Gastrocnemius medialis (tissue), 4 donors: ENCODE results near the gene DOCK4. TPM values are rescaled to one million over a fixed set of nuclear protein-coding genes. Genes with fewer than 3 reads are reported as not detected.

Source experiments
- ATAC-seq, 2 donors: fragments of 150-250 bp; one replicate each; pipeline ENCODE4 v1.9.1; 2016
- DNase-seq, 2 donors: peaks; one replicate each; pipeline ENCODE4 v3.0.0-alpha.2; 2019
- H3K27ac ChIP-seq, 4 donors: fragments of 200-600 bp; sonication (generic); 1 replicate in 1 of 4; 2 replicates in 3 of 4; pipeline ENCODE4 v1.5.1; 2016 to 2018; ENCODE audit warnings: mild to moderate bottlenecking in 2 of 4, moderate library complexity in 1 of 4
- H3K27me3 ChIP-seq, 3 donors: fragments of 200-600 bp; sonication (generic) in 2 of 3; 1 replicate in 1 of 3; 2 replicates in 2 of 3; pipeline versions ENCODE4 v1.5.1 to v1.6.0; 2016 to 2019; ENCODE audit warnings: mild to moderate bottlenecking in 1 of 3, moderate library complexity in 1 of 3
- H3K36me3 ChIP-seq, 2 donors: fragments of 200-600 bp; sonication (generic) in 1 of 2; one replicate each; pipeline ENCODE4 v1.5.1; 2017 to 2018
- H3K4me1 ChIP-seq, 2 donors: fragments of 200-600 bp; sonication (generic) in 1 of 2; one replicate each; pipeline ENCODE4 v1.5.1; 2016 to 2017; ENCODE audit warnings: mild to moderate bottlenecking in 2 of 2
- H3K4me3 ChIP-seq, 4 donors: fragments of 200-600 bp; sonication (generic) in 3 of 4; 1 replicate in 1 of 4; 2 replicates in 3 of 4; pipeline ENCODE4 v1.5.1; 2016 to 2019; ENCODE audit warnings: mild to moderate bottlenecking in 2 of 4
- H3K9me3 ChIP-seq, 3 donors: fragments of 200-600 bp; sonication (generic) in 2 of 3; 1 replicate in 1 of 3; 2 replicates in 2 of 3; pipeline ENCODE4 v1.5.1; 2016 to 2019
- POLR2A ChIP-seq, 2 donors: fragments of 450-650 bp; IDR thresholded peaks; one replicate each; pipeline ENCODE4 v1.6.1; 2017; ENCODE audit warnings: antibody characterized with exemption in 2 of 2, mild to moderate bottlenecking in 2 of 2, moderate library complexity in 2 of 2
- in situ Hi-C, 4 donors: fragments of 200-750 bp; cut with MboI; loops; one replicate each; pipeline versions ENCODE4 v1.15.0 to v1.8.0; 2017; ENCODE audit warnings: low sequenced_read_pairs in 4 of 4
- intact Hi-C: fragments of 100-400 bp; cut with DNase I; formaldehyde crosslinking; loops from one replicate; pipeline ENCODE4 v1.15.1; 2023; ENCODE audit warnings: low total_unique reads
- total RNA-seq, 4 donors: library from RNA; depleted of rRNA; stranded (reverse); fragments of >200 nt; gene quantifications; one replicate each; pipeline versions ENCODE4 v1.1.0 to v1.2.3, GENCODE V29; 2016
- TF ChIP-seq, protein P1 (sequence below), 5 experiments: fragments of 450-650 bp in 3 of 5; fragments of 200-600 bp in 2 of 5; sonication (generic) in 2 of 5; IDR thresholded peaks in 4 of 5; conservative IDR thresholded peaks in 1 of 5; 1 replicate in 4 of 5; 2 replicates in 1 of 5; pipeline ENCODE4 v1.5.1; 2016 to 2019; ENCODE audit warnings: antibody characterized with exemption in 5 of 5, mild to moderate bottlenecking in 3 of 5, moderate library complexity in 3 of 5

DOCK4 gene
- total RNA-seq, 4 donors from 2014 or later, result 8.7 to 12.0 (median 10.2) TPM

DNA sequence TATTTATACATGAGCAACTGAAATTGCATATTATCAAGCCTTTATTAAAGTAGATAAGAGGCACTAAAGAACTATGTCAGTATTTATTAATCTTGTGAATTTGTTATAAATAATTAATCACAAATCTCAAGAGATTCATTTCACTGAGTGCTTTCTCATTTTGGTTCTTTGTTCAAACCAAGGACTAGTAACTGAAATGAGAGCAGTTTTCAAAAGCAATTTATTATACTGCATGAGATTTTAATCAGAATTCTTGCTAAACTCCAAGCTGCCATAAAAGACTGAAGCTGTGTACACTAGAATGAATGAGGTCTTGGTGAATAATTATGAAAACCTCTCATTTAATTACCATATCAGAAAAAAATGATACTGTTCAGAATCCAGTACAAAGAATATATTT is 419.1 kb downstream of the DOCK4 start:
- Histone ChIP-seq H3K4me3 (no peak overlapping the region), H3K4me1 (peaks cover 10 to 14% of the 10 kb centered on the region in 2 donors), H3K27ac (no peak overlapping the region), H3K27me3 (no peaks in the 10 kb centered on the region), H3K36me3 (no peaks in the 10 kb centered on the region), H3K9me3 (no peaks in the 10 kb centered on the region)
- no peak for TF ChIP-seq POLR2A (IDR thresholded peaks at IDR 0.05)
- TF ChIP-seq, protein P1, sequence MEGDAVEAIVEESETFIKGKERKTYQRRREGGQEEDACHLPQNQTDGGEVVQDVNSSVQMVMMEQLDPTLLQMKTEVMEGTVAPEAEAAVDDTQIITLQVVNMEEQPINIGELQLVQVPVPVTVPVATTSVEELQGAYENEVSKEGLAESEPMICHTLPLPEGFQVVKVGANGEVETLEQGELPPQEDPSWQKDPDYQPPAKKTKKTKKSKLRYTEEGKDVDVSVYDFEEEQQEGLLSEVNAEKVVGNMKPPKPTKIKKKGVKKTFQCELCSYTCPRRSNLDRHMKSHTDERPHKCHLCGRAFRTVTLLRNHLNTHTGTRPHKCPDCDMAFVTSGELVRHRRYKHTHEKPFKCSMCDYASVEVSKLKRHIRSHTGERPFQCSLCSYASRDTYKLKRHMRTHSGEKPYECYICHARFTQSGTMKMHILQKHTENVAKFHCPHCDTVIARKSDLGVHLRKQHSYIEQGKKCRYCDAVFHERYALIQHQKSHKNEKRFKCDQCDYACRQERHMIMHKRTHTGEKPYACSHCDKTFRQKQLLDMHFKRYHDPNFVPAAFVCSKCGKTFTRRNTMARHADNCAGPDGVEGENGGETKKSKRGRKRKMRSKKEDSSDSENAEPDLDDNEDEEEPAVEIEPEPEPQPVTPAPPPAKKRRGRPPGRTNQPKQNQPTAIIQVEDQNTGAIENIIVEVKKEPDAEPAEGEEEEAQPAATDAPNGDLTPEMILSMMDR (IDR thresholded peaks at IDR 0.05 in 4 of 5, conservative IDR thresholded peaks at IDR 0.05 in 1 of 5), result no peak
- intact Hi-C loops, result no loop called here
- ATAC-seq (no peak), DNase-seq (no peak)
- in situ Hi-C loops, result no loop called here

DNA sequence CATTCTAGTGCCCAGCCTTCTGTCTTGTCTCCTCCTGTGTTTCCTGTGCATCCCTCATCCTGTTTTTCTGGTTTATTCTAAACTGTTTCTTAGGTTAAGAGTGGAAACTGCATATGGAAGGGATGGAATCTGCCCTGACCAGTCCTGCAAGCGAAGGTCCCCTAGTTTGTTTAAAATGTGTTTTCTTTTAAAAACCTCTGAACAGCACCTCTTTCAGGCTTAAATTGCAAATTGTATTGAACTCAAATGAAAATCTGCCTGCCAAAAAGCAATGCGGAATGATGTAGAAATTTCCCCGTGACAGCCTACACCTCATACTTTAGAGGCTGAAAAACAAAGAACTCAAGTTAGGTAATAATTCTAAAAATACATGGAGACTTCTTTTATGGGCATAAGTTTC is 421.1 kb downstream of the DOCK4 start:
- H3K9me3 ChIP-seq, result no peaks in the 10 kb centered on the region
- in situ Hi-C loops, result no loop called here
- ATAC-seq, result no peak
- H3K27me3 ChIP-seq, result no peaks in the 10 kb centered on the region
- intact Hi-C loops, result no loop called here
- H3K27ac ChIP-seq, result no peak overlapping the region
- H3K4me1 ChIP-seq, result peaks cover 10 to 14% of the 10 kb centered on the region in 2 donors
- TF ChIP-seq, protein P1 (IDR thresholded peaks at IDR 0.05 in 4 of 5, conservative IDR thresholded peaks at IDR 0.05 in 1 of 5), result no peak
- no peak for TF ChIP-seq POLR2A (IDR thresholded peaks at IDR 0.05)
- H3K36me3 ChIP-seq, result no peaks in the 10 kb centered on the region
- no peak overlapping the region for H3K4me3 ChIP-seq
- DNase-seq, result no peak

DNA sequence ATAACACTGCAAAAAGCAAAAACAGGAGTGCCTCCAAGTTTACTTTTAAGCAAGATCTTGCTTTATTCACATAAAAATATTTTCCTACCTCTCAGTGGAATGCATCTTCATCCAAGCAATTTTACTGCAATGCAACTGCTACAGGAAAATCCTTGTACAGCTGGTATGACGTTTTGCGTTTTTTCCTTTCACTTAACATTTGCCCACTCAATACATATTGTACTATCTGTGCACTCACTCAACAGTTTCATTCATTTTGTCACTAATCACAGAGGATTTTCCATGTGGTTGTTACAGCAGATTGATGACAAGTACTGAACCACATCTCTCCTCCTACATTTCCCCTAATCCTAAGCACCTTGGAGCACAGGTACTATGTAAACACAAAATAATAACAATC is 421.9 kb downstream of the DOCK4 start:
- in situ Hi-C loops, result no loop called here
- no peak for DNase-seq
- H3K4me1 ChIP-seq, result peaks cover 8 to 14% of the 10 kb centered on the region in 2 donors
- H3K4me3 ChIP-seq, result no peak overlapping the region
- H3K27me3 ChIP-seq, result no peaks in the 10 kb centered on the region
- H3K36me3 ChIP-seq, result peaks cover 0 to 5% of the 10 kb centered on the region in 2 donors
- no peak for ATAC-seq
- TF ChIP-seq POLR2A (IDR thresholded peaks at IDR 0.05), result no peak
- TF ChIP-seq, protein P1 (IDR thresholded peaks at IDR 0.05 in 4 of 5, conservative IDR thresholded peaks at IDR 0.05 in 1 of 5), result no peak
- intact Hi-C loops, result no loop called here
- H3K9me3 ChIP-seq, result no peaks in the 10 kb centered on the region
- H3K27ac ChIP-seq, result no peak overlapping the region

DNA sequence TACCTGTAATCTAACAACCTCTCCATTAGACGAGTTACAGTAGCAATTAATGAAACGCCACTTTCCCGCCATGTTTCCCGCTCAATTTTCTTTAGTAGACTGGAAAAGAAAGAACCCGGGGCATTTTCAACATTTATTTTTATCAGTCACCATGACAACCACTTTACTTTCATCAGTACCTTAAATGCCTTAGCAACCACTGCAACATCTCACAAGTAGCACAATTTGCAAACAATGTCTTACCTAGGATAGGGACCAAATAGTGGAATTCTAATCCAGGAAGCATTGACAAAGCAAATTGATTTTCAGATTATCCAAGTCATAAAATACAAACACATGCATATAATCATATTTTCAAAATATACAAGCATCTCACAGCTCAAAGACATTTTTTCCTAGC is 422.3 kb downstream of the DOCK4 start:
- H3K27ac ChIP-seq, result no peak overlapping the region
- no peak overlapping the region for H3K4me3 ChIP-seq
- H3K27me3 ChIP-seq, result no peaks in the 10 kb centered on the region
- intact Hi-C loops (no loop called here), in situ Hi-C loops (no loop called here)
- DNase-seq (no peak), ATAC-seq (no peak)
- no peak for TF ChIP-seq POLR2A (IDR thresholded peaks at IDR 0.05)
- TF ChIP-seq, protein P1 (IDR thresholded peaks at IDR 0.05 in 4 of 5, conservative IDR thresholded peaks at IDR 0.05 in 1 of 5), result no peak
- peaks cover 0 to 5% of the 10 kb centered on the region in 2 donors for H3K36me3 ChIP-seq
- H3K9me3 ChIP-seq, result no peaks in the 10 kb centered on the region
- H3K4me1 ChIP-seq, result peaks cover 4 to 9% of the 10 kb centered on the region in 2 donors

DNA sequence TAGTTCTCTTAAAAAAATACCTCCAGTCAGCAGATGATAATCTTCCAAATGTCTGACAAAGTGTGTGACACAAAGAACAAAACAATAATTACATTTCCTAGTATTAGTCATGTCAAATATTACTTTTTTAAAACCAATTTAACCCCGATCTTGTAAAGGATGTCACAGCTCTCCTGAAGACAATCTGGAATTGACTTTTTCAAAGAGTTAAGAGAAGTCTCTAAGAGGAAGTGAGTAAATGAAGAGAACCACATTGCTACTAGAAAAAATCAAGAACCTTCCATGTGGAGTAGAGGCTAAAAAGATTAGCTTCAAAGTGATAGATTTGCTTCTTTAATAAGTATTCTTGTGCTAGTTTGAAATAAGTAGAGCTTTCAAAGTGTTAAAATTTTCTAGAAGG is 425.7 kb downstream of the DOCK4 start:
- Histone ChIP-seq H3K27me3 (no peaks in the 10 kb centered on the region), H3K27ac (no peak overlapping the region), H3K9me3 (no peaks in the 10 kb centered on the region), H3K36me3 (peaks cover 0 to 25% of the 10 kb centered on the region in 2 donors), H3K4me3 (no peak overlapping the region), H3K4me1 (no peaks in the 10 kb centered on the region)
- in situ Hi-C loops, result no loop called here
- no peak for ATAC-seq
- TF ChIP-seq, protein P1 (IDR thresholded peaks at IDR 0.05 in 4 of 5, conservative IDR thresholded peaks at IDR 0.05 in 1 of 5), result no peak
- TF ChIP-seq POLR2A (IDR thresholded peaks at IDR 0.05), result no peak
- no peak for DNase-seq
- intact Hi-C loops, result no loop called here
